OCI-LY3 (cell line): ENCODE measurements around the gene PLEKHA7.

Experiments used
- EZH2phosphoT487 ChIP-seq: fragments of 200-600 bp; shearing (Covaris generic); IDR thresholded peaks from 2 replicates; pipeline ENCODE4 v1.6.1; 2018; ENCODE audit warnings: antibody characterized with exemption, mixed run types, low read depth
- TF ChIP-seq, protein P1 (sequence below): fragments of 200-600, 300-600 bp; sonication (generic); IDR thresholded peaks from 2 replicates; pipeline ENCODE4 v1.5.1; 2014; ENCODE audit warnings: antibody characterized with exemption, low read length, low read depth

DNA sequence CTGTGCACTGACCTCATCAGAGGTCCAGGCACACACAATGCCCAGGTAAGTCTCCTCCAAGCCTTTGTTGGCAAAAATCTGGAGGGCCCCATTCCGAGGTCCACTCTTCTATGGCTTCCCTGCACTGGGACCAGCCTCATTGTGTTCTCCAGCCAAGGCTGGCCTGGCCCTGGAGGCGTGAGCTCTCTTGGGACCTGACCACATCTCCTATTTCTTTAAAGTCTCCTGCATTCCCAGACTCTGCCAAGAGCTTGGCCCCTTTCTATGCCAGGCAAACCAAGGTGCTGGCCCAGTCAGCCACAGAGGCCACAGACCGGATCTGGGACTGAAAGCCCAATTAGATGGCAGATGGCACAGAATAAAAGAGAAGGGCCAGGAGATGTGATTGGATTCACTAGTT is 220.7 kb downstream of the PLEKHA7 start:
- TF ChIP-seq, protein P1, sequence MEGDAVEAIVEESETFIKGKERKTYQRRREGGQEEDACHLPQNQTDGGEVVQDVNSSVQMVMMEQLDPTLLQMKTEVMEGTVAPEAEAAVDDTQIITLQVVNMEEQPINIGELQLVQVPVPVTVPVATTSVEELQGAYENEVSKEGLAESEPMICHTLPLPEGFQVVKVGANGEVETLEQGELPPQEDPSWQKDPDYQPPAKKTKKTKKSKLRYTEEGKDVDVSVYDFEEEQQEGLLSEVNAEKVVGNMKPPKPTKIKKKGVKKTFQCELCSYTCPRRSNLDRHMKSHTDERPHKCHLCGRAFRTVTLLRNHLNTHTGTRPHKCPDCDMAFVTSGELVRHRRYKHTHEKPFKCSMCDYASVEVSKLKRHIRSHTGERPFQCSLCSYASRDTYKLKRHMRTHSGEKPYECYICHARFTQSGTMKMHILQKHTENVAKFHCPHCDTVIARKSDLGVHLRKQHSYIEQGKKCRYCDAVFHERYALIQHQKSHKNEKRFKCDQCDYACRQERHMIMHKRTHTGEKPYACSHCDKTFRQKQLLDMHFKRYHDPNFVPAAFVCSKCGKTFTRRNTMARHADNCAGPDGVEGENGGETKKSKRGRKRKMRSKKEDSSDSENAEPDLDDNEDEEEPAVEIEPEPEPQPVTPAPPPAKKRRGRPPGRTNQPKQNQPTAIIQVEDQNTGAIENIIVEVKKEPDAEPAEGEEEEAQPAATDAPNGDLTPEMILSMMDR, result no peak
- TF ChIP-seq EZH2phosphoT487, result no peak
